Effector CD8-positive, alpha-beta T cell (primary cell): Measurements from ENCODE around the gene ATP1B1.
"Not testable (repeated sequence)": the region's sequence is repeated elsewhere in the genome, so short reads cannot be mapped to it uniquely, and the experiment has no call there.

Source experiments
- DNase-seq: peaks from one replicate; lab custom pipeline; 2025; lab: John Stamatoyannopoulos, UW

ATP1B1 gene

DNA sequence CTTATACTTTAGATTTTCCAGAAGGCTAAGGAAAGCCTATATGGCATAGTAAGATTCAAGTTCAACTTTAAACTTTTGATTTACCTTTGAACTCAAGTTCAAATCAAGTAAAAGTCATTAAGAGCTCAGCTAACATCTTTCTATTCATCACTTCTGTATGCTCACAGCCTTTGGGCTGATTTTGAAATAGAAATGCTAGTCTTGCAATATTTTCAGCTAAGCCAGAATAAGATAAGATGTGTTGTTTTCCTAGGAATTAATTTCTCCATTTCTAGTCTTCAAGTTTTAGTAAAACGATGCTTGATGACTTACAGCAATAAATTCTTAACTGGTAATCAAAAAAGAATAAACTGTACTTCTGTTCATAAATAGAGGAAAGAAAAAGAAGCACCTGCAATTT lies 35.6 kb downstream of the ATP1B1 start:
- DNase-seq = no peak

DNA sequence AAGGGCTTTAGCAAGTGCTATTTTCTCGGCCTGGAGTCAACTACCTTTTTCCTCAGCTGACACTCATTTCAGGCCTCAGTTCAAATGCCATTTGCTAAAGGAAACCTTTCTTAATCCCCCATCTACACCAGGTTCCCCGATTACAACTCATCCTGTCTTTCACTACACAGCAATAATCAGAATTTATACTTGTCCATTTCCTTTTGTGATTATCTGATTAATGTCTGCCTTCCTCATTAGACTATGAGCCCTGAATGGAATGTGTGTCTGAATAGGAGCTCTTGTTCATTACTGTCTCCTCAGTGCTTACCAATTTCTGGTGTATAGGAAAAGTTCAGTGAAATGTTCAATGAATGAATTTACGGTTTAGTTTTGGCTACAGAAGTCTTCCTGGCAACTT lies 36.9 kb downstream of the ATP1B1 start:
- DNase-seq = no peak

DNA sequence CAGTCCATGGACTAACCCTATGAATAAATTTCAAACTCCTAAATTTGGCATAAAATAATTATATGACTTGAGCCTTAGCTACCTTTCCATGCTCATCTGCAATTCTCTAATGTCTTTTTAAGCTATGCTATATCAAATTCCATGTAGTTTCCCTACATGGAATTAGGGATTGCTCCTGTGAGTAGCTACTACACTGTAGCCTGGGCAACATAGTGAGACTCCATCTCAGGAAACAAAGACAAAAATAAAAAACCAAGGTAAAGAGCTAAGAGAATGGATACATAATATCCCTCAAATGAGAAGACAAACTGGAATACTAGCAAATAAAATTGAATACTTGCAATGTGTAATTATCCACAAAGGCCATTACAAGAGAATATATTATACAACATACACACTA lies 37.5 kb downstream of the ATP1B1 start:
- DNase-seq = no peak

DNA sequence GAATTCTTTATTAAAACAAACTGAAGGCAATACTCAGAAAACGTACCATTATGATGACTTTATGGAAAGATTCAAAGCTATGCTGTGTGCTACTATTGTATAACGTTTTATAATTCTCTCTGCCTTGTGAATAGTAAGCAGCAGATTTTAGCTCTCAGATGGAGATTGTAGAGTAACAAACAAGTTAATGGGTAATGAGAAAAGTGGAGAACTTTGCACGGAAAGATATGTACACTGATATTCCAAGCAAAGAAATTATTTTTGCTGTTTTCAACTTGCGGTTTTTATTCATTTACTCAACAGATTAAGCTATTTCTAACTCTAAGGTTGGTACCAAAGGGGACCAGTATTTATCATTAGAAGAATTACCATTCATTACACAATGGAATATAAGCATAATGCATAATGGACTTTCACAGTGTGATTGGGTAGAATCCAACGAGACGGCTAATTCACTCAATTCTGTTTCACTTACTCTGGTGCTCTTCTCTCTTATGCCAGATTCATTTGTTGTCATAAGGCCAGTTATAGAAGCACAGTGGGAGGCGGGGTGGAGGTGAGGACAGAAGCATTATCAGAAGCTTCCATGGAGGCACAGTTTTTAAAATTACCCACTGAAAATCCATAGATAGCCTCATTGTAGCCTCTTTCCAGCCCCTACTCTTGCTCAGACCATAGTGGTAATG lies 38.6 kb downstream of the ATP1B1 start:
- DNase-seq = no peak

DNA sequence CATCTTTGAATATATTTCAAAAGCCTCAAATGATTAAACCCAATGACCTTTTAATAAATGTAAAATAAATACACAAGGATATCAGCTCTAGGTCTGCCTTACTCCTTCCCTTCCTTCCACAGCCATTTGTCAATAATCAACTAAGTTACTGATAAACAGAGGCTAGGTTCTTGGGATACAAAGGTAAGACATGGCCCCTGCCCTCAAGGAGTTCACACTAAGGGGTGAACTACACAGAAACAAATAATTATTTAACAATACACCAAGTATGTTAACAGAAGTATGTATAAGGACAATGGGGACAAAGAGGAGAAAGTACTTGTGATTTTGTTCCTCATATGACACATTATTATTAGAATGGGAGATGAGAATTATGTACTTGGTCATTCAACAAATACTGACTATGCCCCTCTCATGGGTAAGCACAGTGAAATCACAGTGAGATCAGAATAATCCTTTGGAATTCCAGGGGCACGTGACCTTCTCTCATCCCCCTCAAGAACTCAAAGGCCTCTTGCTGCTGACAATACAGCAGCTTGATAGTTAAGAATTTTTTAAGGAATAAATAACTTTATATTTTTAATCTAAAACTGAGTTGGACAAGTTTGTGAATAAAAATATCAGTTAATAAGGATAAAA lies 40.2 kb downstream of the ATP1B1 start:
- DNase-seq = no peak

DNA sequence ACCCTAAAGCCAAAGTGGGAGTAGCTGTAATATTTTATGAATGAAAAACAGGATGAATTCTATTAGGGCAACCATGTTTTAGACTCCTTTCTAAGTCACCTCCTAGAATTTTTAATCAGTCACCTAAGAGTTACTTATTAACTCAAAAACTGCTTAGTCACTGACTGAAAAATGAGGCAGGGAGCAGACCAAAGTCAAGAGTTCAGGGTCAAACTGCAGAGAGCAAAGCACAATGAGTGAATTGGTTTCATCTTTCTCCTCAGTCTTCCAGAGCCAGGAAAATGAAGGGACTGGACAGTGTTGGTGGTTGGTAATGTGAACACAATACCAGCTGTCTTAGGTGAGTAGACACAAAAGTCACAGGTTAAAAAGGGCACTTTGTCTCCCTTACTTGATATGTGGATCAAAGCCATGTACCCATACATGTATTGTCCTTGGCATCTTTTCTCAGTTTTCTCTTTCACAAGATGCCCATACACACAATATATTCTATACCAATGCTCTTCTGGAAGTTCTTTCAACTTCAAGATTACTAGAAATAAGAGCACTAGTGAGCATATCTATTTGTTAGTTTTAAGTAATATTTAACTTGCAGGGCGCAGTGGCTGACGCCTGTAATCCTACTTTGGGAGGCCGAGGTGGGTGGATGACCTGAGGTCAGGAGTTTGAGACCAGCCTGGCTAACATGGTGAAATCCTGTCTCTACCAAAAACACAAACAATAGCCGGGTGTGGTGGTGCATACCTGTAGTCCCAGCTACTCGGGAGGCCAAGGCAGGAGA lies 42.2 kb downstream of the ATP1B1 start:
- DNase-seq = no peak

DNA sequence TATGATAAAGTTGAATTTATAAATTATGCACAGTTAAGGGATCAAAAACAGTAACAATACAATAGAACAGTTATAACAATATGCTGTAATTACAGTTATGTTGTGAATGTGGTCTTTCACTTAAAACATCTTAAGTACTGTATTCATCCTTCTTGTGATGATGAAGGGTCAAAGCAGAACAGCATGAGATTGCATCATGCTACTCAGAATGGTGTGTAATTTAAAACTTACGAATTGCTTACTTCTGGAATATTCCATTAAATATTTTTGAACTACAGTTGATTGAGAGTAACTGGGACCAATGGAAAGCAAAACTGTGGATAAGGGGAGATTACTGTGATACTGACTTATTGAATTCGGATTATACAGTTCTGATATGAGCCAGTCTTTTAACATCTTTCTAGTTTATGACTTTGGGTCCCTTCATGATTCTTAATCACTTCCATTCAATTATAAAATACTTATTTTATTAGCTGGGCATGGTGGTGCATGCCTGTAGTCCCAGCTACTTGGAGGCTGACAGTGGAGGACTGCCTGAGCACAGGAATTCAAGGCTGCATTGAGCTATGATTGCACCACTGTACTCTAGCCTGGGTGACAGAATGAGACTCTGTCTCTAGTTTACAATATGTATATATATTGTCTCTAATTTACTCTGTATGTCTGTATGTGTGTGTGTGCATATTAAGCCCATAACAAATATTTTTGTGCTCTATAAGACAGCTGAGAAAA lies 43.2 kb downstream of the ATP1B1 start:
- DNase-seq = no peak

DNA sequence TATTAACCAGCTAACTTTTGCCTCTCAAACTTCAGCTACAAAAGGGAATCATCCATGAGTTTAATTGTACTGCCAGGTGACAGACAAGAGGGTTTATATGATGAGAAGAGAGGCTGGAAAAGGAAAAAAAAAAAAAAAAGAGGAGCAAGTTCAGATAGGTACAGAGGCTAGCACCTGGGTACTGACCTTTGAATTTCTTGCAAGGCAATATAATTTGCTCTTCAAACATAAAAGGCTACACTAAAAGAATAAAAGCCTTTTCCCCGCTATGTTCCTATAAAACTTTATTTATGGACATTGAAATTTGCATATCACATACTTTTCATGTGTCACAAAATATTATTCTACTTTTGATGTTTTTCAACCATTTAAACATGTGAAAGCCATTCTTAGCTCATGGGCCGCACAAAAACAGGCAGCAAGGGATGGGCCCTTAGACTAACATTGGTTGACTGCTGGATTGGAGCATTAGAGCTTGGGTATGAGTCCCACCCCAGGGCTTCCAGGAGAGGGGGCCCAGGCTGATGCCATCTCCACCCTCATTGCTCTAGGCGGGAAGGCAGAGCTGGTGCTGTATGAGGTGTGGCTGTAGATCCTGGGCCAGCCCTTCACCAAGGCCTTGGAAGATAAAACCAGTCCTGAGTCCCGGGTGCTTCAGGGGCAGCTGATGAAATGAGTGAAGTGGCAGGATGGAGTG lies 44.3 kb downstream of the ATP1B1 start:
- no peak for DNase-seq

DNA sequence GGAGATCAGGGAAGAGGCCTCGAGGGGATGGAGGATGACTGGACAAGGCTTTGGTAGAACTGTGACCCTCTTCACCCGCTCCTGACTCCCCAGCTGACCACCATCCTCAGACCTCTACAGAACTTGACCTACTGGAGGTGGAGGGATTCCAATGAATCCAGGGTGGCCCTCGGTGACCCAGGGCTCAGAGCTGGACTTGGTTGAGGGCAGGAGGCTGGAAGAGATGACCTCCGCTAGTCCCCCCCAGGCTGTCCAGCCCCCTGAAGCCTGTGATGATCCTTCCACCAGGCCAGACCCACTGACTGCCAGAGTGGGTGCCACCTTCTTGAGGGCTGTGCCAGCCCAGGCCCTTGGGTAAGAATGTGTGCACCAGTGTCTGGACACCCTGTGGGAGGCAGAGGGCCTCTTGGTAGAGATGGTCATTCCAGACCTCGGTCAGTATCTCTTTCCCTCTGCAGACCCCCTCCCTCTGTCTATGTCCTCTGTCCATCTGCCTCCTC lies 44.9 kb downstream of the ATP1B1 start:
- no peak for DNase-seq

DNA sequence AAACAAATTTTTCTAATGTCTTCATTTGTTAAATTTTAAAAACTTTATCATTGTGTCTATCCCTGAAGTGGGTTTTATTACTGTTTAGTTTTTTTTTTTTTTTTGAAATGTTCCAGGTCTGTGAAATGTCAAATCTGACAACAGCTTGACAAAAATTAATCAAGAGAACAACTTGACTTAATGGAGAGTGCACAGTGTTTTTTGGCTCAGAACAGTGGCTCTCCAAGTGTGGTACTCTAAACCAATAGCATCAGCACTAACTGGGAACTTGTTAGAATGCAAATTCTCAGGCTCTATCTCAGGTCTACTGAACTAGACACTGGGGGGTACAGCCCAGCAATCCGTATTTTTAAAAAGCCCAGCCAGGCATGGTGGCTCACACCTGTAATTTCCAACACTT lies 49.2 kb downstream of the ATP1B1 start:
- DNase-seq = no peak

DNA sequence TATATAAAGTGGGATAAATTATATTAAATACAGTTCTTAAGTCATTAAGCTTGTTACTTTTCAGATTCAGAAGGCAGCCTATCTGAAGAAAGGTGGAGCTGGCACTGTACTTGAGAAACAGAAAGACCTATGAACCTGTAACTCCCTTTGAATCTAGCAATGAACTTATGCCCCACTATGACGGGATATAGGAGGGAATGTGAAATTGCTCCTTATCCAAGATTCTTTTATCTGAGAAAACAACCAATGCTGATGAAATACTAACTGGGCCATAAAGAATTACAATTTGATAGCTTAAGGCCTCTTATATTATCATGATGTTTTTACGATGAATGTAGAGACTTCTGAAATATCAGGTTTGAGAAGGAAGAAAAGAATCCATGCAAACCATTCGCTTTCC lies 50.1 kb downstream of the ATP1B1 start:
- no peak for DNase-seq

DNA sequence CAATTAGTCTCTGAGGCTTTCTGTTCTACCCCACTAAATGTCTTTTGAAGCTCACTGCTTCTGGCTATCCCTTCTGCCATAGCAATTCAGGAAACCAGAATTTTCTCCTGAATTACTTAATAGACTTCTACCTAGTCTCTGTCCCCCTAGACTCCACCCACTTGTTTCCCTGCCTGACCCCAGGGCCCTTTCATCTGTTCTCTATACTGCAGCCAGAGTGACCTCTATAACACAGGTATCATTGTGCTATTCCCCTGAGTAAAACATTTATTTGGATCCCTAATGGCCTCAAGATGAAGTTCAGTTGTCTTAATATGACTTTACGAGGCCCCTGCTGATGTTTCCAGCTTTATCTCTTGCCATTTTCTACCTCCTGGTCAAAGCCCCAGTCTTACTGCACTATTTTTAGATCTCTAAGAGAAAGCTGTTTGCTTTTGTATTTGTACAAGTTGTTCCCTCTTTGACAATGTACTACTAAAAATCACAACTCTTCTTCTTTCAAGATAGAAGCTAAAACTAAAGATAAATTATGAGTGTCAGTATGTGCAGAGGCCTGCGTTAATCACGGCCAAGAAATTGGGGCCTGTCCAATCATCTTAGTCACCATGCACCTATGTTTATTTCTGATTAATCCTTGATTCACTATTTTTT lies 54.5 kb downstream of the ATP1B1 start:
- no peak for DNase-seq

DNA sequence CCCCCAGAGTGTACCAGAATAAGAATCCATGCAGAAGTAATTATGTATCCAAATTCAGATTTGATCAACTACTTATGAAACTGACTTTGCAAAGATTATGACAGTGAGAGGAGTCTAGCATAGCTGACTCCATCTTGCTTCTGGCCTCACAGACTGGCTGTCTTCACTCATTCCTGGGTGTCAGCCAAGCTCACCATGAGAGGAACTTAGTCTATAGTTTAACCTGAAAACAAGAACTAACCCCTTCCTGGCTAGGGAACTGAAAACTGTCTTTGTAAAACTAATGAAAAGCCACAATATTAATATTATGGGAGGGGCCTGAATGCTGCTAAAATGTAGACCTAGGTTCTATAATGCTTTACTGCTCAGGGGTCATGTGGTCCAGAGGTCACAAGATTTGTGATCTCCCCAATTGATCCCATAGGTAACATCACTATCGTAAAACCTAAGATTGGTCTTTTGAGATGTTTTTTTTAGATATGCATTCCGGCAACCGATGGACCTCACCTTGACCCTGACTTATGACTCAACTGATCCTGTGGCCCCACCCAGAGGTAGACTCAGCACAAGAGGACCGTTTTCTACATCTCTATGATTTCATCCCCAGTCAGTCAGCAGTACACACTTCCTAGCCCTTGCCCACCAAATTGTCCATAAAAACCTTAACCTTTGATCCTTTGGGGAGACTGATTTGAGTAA lies 55.2 kb downstream of the ATP1B1 start:
- DNase-seq = no peak

DNA sequence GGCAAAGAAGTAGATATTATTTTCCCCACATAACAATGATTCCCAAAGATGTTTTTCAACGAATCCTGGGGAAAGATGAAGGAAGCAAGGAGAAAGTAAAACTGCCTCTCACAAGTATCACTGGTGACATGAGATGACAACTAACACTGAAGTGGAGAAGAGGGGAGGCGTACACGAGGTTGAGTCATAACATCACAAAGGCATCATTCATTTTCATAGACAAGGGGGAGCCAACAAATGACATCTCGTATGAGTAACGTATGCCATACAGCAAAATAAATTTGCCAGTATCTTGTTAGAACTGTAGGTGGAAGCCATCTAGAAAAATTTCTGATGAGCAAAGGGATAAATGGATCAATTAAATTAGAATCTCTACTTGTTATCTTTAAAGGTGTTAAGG lies 56.6 kb downstream of the ATP1B1 start:
- no peak for DNase-seq

DNA sequence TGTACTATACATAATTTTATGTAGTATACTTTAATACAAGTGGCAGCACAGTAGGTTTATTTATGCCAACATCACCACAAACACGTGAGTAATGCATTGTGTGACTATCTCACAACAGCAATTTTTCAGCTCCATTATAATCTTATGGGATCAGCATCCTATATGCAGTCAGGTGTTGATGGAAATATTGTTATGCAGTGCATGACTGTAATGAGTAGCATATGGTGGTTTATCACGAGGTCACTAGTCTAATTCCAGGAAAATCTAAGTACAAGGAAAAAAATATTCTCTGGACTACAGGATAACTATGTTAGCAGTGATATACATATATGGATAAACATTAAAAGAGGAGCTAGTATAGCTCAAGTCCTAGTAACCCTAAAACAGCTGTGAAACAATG lies 69.0 kb downstream of the ATP1B1 start:
- DNase-seq = no peak

DNA sequence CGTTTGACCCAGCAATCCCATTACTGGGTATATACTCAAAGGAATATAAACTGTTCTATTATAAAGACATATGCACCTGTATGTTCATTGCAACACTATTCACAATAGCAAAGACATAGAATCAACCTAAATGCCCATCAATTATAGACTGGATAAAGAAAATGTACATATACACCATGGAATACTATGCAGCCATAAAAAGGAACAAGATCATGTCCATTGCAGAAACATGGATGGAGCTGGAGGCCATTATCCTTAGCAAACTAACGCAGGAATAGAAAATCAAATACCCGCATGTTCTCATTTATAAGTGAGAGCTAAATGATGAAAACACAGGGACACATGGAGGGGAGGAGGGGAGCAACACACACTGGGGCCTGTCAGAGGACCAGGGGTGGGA lies 72.9 kb downstream of the ATP1B1 start:
- not testable (repeated sequence) for DNase-seq

DNA sequence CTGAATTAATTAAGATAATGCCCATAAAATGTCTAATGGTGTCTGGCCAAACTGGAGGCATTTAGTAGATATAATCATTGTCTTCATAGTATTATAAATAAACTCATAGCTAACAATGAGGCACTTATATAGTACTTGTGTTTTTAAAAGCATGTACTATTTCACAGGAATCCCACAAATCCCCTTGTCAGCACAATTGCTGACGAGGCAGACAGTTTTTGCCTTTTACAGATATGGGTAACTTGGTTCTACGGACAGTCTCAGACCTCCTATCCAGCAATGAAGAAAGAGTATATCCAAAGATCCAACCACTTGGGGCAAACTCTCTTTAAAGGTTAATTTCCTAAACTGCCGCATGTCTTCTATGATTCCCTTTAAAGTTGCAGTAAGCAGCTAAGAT lies 73.7 kb downstream of the ATP1B1 start:
- DNase-seq = no peak
